Thyroid gland (tissue), 4 donors: ENCODE measurements around the gene TMEM59L. TPM values are rescaled to one million over a fixed set of nuclear protein-coding genes. Genes with fewer than 3 reads are reported as not detected.

Experiments
- DNase-seq, 2 donors: peaks; one replicate each; pipeline ENCODE4 v3.0.0-alpha.2; 2019
- H3K27ac ChIP-seq, 3 donors: fragments of 200-600 bp; sonication (generic); 1 replicate in 2 of 3; 2 replicates in 1 of 3; pipeline ENCODE4 v1.5.1; 2016 to 2019; ENCODE audit warnings: mild to moderate bottlenecking in 1 of 3, moderate library complexity in 1 of 3
- H3K27me3 ChIP-seq: fragments of 200-600 bp; sonication (generic); one replicate; pipeline ENCODE4 v1.5.1; 2019
- H3K36me3 ChIP-seq, 2 donors: fragments of 200-600 bp; sonication (generic); one replicate each; pipeline ENCODE4 v1.5.1; 2016 to 2019
- H3K4me1 ChIP-seq, 2 donors: fragments of 200-600 bp; sonication (generic); one replicate each; pipeline ENCODE4 v1.5.1; 2017 to 2019
- H3K4me3 ChIP-seq, 3 donors: fragments of 200-600 bp; sonication (generic); replicated peaks in 1 of 3; 1 replicate in 2 of 3; 2 replicates in 1 of 3; pipeline ENCODE4 v1.5.1; 2016; ENCODE audit warnings: mild to moderate bottlenecking in 1 of 3
- H3K9me3 ChIP-seq: fragments of 200-600 bp; sonication (generic); one replicate; pipeline ENCODE4 v1.5.1; 2017
- CTCF ChIP-seq, 6 experiments: fragments of 200-600 bp in 3 of 6; fragments of 450-650 bp in 3 of 6; sonication (generic) in 3 of 6; IDR thresholded peaks; one replicate each; pipeline ENCODE4 v1.5.1; 2016 to 2019; ENCODE audit warnings: antibody characterized with exemption in 6 of 6, mild to moderate bottlenecking in 2 of 6, inconsistent platforms in 1 of 6, moderate library complexity in 1 of 6
- POLR2A ChIP-seq, 2 donors: fragments of 450-650 bp; IDR thresholded peaks; one replicate each; pipeline ENCODE4 v1.6.1; 2017; ENCODE audit warnings: antibody characterized with exemption in 2 of 2, mild to moderate bottlenecking in 2 of 2, moderate library complexity in 1 of 2
- WGBS, 2 donors: methylation state at CpG; one replicate each; pipeline ENCODE4 v1.1.5; 2017; 5-methylcytosine and 5-hydroxymethylcytosine counted together
- intact Hi-C: fragments of 100-400 bp; cut with DNase I; formaldehyde crosslinking; loops from one replicate; pipeline ENCODE4 v1.15.1; 2023
- total RNA-seq, 4 donors: library from RNA; depleted of rRNA; stranded (reverse); fragments of >200 nt; gene quantifications; one replicate each; pipeline ENCODE4 v1.2.3, GENCODE V29; 2016

The TMEM59L gene
- total RNA-seq, 4 donors from 2014 or later: 1.3 to 3.1 (median 2.3) TPM

- H3K36me3 ChIP-seq: no peaks in the 10 kb centered on the region
- DNase-seq: peak; percentile 94 to 96
- intact Hi-C loops: no loop called here
- peaks cover 57 to 76% of the 10 kb centered on the region in 2 donors for H3K4me1 ChIP-seq
- no peaks in the 10 kb centered on the region for H3K9me3 ChIP-seq
- H3K4me3 ChIP-seq: no peak overlapping the region
- no peaks in the 10 kb centered on the region for H3K27me3 ChIP-seq
- H3K27ac ChIP-seq: peak overlapping the region; percentile 95 to 96 (median 96)
- peak in 1 of 2 donors; percentile 49 for TF ChIP-seq POLR2A (IDR thresholded peaks at IDR 0.05)
- no peak for TF ChIP-seq CTCF (IDR thresholded peaks at IDR 0.05)
- WGBS, 2 donors: 44 to 62% methylated on average over 28 to 32 of the region's 34 CpGs
Measured at GRCh38 chr19:18646535-18647370, 34.1 kb downstream of the TMEM59L start.

GRCh38 chr19:18647371-18647767, 34.7 kb downstream of the TMEM59L start:
- Histone ChIP-seq H3K4me1 (peaks cover 57 to 83% of the 10 kb centered on the region in 2 donors), H3K27me3 (no peaks in the 10 kb centered on the region), H3K4me3 (no peak overlapping the region), H3K36me3 (no peaks in the 10 kb centered on the region), H3K9me3 (no peaks in the 10 kb centered on the region), H3K27ac (peak overlapping the region; percentile 95 to 96 (median 96))
- DNase-seq: no peak
- WGBS, 2 donors: 75 to 86% methylated on average over 1 of the region's 1 CpG
- TF ChIP-seq POLR2A (IDR thresholded peaks at IDR 0.05): no peak
- TF ChIP-seq CTCF (IDR thresholded peaks at IDR 0.05): no peak
- intact Hi-C loops: no loop called here

GRCh38 chr19:18647807-18648206, 35.1 kb downstream of the TMEM59L start:
- Histone ChIP-seq H3K27me3 (no peaks in the 10 kb centered on the region), H3K9me3 (no peaks in the 10 kb centered on the region), H3K4me3 (no peak overlapping the region), H3K4me1 (peaks cover 57 to 87% of the 10 kb centered on the region in 2 donors), H3K27ac (peak overlapping the region; percentile 95 to 96 (median 96)), H3K36me3 (no peaks in the 10 kb centered on the region)
- DNase-seq: no peak
- WGBS, 2 donors: 78 to 81% methylated on average over 1 to 5 of the region's 10 CpGs
- TF ChIP-seq CTCF (IDR thresholded peaks at IDR 0.05) (no peak), POLR2A (IDR thresholded peaks at IDR 0.05) (no peak)
- intact Hi-C loops: no loop called here

- peaks cover 57 to 89% of the 10 kb centered on the region in 2 donors for H3K4me1 ChIP-seq
- H3K36me3 ChIP-seq: no peaks in the 10 kb centered on the region
- peak; percentile 97 for DNase-seq
- TF ChIP-seq POLR2A (IDR thresholded peaks at IDR 0.05): peak in 1 of 2 donors; percentile 67
- TF ChIP-seq CTCF (IDR thresholded peaks at IDR 0.05): no peak
- intact Hi-C loops: no loop called here
- no peaks in the 10 kb centered on the region for H3K9me3 ChIP-seq
- H3K27me3 ChIP-seq: no peaks in the 10 kb centered on the region
- H3K27ac ChIP-seq: peak overlapping the region; percentile 95 to 96 (median 96)
- 8 to 22% methylated on average over 9 to 13 of the region's 13 CpGs for WGBS, 2 donors
- H3K4me3 ChIP-seq: no peak overlapping the region
Measured at GRCh38 chr19:18648973-18649315, 36.3 kb downstream of the TMEM59L start.

- Histone ChIP-seq H3K27me3 (no peaks in the 10 kb centered on the region), H3K4me3 (peak overlapping the region in 1 of 3 donors; percentile 13), H3K9me3 (no peaks in the 10 kb centered on the region), H3K36me3 (no peaks in the 10 kb centered on the region), H3K27ac (peak overlapping the region; percentile 95 to 96 (median 96)), H3K4me1 (peaks cover 57 to 85% of the 10 kb centered on the region in 2 donors)
- peak; percentile 88 to 90 for DNase-seq
- peak in 1 of 2 donors; percentile 10 for TF ChIP-seq POLR2A (IDR thresholded peaks at IDR 0.05)
- peak in 1 of 6 experiments; percentile 4 for TF ChIP-seq CTCF (IDR thresholded peaks at IDR 0.05)
- 7 to 18% methylated on average over 16 to 23 of the region's 25 CpGs for WGBS, 2 donors
- intact Hi-C loops: no loop called here
Measured at GRCh38 chr19:18649371-18650020, 36.8 kb downstream of the TMEM59L start.
